NCI-H187 treated with DMSO at 0.1 percent for 48 hours (cell line): ENCODE results near the gene ADCY7.

Experiments
- DNase-seq: peaks from one replicate; lab custom pipeline; 2025; lab: John Stamatoyannopoulos, UW

The ADCY7 gene

DNA sequence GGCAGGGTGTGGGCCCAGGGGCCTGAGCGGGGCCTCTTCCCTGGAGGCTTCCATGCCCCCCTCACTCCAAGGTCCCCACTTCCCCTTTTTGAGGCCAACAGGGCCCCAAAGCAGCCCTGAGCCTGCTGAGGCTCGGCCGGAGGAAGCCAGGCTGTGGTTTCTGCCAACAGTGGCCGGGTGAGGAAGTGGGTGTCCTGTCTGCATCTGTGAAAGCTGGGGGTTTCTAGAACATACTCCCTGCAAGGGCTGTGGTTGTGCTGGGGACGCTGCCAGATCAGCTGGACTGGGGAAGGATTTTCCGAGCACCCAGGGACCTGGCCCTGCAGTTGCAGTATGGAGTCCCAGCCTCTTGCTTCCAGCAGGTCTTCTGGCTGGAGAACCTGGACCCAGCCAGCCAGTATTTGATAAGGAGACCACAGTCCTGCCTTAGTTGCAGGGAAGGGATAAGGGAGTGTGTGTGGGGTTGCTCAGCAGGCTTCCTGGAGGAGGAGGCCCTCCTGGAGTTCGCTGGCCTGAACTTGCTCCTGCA, 15.7 kb downstream of the ADCY7 start:
- no peak for DNase-seq

GRCh38 chr16:50282955-50283631, 16.7 kb downstream of the ADCY7 start:
- DNase-seq = no peak

- no peak for DNase-seq
These were observed 18.0 kb downstream of the ADCY7 start for GRCh38 chr16:50284131-50284911.

DNA sequence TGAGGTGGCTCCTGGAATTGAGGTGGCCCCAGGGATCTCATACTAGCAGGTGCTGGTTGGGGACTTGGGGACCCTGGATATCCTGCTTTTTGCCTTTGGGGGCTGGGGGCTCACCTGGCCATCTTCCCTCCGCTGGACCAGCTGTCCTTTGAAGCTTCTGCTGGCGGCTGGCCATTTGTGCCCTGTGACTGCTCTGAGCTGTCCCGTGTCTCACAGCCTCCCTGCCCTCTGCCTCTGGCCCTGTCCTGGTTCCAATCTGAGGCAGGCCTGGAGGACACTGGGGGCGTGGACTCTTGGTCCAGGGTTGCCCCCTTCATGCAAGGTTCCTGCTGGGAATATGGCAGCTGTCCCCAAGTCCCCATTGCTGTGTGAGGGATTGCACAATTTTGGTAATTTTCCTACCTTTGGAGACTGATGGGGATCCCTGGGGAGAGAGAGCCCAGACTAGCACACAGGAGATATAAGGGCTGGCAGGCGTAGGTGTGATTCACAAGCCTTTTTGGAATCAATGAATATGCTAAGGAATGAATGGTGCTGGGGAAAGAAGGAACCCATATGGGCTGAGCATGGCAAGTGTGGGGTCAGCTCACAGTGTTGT, 19.2 kb downstream of the ADCY7 start:
- no peak for DNase-seq

DNA sequence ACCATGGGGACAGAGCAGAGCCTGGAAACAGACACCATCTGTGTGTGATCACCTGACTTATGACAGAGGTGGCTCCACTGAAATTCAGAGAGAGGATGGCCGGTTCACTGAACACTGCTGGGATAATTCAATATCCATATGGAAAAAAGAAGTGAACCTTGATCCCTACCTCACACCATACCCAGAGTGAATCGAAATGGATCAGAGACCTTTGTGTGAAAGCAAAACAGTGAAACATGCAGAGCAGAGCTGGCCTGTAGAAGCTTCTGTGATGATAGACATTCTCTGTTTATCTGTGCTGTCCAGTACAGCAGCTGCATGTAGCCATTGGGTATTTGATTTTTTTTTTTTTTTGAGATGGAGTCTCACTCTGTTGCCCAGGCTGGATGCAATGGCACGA, 20.3 kb downstream of the ADCY7 start:
- no peak for DNase-seq

DNA sequence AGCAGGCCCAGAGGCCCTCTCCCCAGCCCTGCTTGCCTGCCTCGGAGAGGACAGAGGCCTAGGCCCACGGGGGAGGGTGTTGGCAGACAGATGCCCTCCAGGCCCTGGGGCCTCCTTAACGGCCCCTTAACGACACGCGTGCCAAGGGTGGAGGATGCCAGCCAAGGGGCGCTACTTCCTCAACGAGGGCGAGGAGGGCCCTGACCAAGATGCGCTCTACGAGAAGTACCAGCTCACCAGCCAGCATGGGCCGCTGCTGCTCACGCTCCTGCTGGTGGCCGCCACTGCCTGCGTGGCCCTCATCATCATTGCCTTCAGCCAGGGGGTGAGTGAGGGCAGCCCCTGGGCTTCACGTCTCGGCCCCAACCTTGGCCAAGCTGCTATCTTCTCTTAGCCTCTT, 21.7 kb downstream of the ADCY7 start:
- DNase-seq = no peak

DNA sequence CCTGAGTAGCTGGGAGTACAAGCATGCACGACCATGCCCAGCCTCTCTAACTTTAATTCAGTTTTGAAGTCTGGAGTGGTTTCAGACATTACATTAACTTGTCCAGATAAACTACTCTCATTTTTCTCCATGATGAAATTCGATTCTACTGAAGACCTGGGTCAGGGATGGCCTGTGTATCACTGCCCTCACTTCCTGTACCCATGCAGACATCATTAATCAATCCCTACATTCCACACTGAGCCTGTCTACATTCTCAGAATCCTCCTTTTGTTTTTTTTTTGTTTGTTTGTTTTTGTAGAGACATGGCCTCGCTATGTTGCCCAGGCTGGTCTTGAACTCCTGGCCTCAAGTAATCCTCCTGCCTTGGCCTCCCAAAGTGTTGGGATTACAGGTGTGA, 22.6 kb downstream of the ADCY7 start:
- DNase-seq = no peak

- no peak for DNase-seq
These were observed 23.8 kb downstream of the ADCY7 start for GRCh38 chr16:50289950-50290764.

DNA sequence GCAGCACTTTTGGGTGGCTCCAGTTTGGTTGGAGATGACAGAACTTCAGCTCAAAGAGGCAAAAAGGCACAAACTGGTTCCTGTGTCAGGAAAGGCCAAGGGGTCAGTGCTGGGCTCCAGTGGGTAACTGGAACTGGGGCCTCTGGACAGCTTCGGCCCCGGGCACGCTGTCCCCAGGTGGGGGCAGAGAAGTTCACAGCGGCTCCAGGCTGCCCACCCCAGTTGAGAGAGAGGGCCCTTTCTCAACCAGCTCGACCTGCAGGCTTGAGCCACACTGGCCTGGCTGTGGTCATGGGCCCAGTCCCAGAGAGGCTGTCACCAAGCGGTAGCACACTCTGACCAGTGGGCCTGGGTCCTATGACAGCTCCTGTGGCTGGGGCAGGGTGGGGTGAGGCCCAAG, 24.5 kb downstream of the ADCY7 start:
- no peak for DNase-seq

DNA sequence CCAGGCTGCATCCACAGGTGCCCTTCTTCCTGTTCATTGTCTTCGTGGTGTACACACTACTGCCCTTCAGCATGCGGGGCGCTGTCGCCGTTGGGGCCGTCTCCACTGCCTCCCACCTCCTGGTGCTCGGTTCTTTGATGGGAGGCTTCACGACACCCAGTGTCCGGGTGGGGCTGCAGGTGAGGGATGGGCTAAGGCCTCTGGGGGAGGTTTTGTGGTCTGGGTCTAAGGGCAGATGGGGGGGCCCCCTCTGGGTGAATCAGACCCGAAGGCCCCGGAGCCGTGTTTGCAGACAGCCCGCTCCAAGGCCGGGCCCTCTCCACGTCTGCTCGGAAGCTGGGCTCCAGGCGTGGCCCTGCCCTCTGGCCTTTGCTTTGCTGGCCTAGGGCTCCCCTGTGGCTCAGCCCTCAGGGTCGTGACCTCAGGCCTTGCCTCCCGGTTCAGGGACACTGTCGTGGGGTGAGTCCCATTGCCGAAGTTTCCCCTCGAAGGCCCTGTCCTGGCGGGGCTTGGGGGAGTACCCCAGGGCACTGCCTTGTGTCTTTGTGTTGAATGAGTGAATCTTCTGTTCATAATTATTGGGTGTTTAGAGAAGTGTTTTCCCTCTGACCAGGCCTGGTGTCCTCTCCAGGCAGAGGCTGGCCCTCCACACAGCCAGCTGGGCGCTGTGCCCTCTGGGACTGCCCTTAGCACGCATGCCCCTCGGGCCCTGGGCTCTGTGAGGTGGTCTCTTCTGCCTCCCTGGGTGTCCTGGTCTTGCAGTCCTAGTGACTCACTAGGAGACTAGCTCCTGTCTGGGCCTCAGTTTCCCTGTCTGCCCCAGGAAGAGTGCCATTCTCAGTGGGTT, 25.6 kb downstream of the ADCY7 start:
- DNase-seq = no peak

DNA sequence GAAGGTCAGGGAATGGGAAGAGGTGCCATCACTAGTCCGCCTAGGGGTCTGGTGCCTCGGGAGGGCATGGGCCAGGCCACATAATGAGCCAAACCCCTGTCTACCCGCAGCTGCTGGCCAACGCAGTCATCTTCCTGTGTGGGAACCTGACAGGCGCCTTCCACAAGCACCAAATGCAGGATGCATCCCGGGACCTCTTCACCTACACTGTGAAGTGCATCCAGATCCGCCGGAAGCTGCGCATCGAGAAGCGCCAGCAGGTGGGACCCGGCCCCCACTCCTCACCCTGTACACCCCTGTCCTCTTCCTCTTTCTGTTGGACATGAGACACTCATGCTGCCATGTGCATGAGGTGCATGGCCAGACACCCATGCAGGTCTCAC, 26.2 kb downstream of the ADCY7 start:
- no peak for DNase-seq

DNA sequence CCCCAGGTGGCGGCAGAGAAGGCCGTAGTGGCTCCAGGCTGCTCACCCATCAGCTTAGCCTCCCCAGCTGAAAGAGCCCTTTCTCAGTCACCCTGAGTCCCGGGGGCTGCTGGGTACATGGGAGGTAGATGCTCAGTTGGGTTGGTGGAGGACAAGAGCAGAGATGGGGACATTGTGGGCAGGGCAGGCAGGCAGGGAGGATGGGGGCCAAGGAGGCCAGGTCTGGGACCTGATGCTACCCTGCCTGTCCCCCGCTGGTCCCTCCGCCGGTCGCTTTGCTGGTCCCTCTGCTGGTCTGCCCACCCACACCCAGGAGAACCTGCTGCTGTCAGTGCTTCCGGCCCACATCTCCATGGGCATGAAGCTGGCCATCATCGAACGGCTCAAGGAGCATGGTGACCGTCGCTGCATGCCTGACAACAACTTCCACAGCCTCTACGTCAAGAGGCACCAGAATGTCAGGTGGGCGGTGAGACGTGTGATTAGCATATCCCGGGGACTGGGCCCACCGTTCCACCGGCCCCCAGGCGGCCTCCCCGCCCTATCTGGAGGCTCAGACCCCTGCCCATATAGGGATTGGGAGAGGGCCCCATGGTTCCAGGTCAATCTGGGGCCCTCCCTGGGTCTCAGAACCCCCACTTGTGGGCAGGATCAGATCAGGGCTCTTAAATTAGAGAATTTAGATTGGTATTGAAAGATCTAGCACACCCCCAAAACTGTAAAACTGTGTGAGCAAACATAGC, 26.9 kb downstream of the ADCY7 start:
- no peak for DNase-seq

GRCh38 chr16:50293994-50294855, 27.9 kb downstream of the ADCY7 start:
- no peak for DNase-seq

- DNase-seq = no peak
These were observed 28.6 kb downstream of the ADCY7 start for GRCh38 chr16:50294955-50295354.

DNA sequence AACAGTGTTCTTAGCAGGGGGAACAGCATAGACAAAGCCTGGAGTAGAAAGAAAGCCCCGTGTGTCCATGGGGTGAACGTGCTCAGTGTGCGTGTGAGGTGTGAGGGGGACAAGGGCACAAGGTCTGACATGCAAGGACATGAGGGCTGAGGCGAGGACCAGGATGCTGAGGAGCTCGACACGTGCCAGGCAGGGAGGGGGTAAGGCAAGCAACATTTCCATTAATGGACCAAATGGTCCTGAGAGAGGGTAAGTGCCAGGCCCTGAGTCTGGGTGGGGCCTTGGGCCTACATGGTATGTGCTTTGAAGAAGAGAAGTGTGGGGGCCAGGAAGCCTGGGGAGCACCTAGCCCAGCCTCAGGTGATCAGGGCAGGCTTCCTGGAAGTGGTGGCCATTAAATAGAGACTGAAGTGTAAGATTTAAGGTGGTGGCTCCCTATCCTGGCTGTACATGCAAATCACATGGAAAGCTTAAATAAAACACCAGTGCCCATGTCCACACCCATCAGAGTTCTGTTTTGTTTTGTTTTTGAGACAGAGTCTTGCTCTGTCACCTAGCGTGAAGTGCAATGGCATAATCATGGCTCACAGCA, 29.3 kb downstream of the ADCY7 start:
- DNase-seq = no peak

DNA sequence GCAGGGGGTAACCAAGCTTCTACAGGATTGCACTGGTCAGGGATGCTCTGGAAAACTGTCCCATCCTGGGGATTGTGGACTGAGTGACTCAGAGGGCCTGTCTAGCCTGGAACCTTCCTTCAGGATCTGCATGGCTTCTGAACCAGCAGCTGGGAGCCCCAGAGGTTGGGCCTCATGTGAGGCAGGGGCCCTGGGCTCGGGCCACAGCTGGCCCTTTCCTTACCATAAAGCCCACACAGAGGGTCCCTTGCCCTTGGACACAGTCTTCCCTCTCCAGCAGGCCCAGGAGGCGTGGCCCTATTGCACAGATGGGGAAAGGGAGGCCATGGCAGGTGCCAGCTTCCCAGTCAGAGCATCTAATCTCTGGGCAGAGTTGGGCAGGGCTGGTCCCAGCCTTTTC, 30.5 kb downstream of the ADCY7 start:
- no peak for DNase-seq

- DNase-seq = no peak
These were observed 31.1 kb downstream of the ADCY7 start for GRCh38 chr16:50297301-50298074.

DNA sequence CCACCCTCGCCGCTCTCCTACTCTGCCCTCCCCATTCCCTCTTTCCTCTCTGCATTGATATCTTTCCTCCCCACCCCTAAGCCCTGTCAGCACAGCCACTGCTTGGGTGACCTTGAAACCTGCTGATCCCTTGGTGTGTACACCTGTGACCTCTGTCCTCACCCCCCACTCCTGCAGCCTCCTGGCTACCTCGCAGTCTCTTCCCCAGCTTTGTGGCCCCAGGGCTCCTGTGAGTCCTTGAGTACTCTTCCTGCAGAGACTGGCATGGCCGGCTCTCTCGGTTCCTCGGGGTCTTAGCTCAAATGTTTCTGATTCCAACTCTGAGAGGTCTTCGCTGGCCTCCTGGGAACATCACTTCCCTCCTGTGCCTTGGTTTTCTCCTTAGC, 31.7 kb downstream of the ADCY7 start:
- no peak for DNase-seq
